AG10803 (cell line): ENCODE data around the gene SLC26A9.

Experiments
- DNase-seq: peaks from one replicate; pipeline ENCODE4 v3.0.0; 2010; ENCODE audit warnings: low read depth
- H3K4me3 ChIP-seq: 2 replicates; pipeline ENCODE4 v1.5.1; 2011; ENCODE audit warnings: mild to moderate bottlenecking, low read length, control low read depth
- TF ChIP-seq, protein P1 (sequence below): conservative IDR thresholded peaks from 2 replicates; pipeline ENCODE4 v1.5.1; 2011; ENCODE audit warnings: mild to moderate bottlenecking, low read length, control low read depth, inconsistent platforms

SLC26A9 gene

GRCh38 chr1:205933671-205934618 is 9.3 kb downstream of the SLC26A9 start:
- TF ChIP-seq, protein P1, sequence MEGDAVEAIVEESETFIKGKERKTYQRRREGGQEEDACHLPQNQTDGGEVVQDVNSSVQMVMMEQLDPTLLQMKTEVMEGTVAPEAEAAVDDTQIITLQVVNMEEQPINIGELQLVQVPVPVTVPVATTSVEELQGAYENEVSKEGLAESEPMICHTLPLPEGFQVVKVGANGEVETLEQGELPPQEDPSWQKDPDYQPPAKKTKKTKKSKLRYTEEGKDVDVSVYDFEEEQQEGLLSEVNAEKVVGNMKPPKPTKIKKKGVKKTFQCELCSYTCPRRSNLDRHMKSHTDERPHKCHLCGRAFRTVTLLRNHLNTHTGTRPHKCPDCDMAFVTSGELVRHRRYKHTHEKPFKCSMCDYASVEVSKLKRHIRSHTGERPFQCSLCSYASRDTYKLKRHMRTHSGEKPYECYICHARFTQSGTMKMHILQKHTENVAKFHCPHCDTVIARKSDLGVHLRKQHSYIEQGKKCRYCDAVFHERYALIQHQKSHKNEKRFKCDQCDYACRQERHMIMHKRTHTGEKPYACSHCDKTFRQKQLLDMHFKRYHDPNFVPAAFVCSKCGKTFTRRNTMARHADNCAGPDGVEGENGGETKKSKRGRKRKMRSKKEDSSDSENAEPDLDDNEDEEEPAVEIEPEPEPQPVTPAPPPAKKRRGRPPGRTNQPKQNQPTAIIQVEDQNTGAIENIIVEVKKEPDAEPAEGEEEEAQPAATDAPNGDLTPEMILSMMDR, result no peak
- H3K4me3 ChIP-seq, result no peak overlapping the region
- DNase-seq, result peak; percentile 83

DNA sequence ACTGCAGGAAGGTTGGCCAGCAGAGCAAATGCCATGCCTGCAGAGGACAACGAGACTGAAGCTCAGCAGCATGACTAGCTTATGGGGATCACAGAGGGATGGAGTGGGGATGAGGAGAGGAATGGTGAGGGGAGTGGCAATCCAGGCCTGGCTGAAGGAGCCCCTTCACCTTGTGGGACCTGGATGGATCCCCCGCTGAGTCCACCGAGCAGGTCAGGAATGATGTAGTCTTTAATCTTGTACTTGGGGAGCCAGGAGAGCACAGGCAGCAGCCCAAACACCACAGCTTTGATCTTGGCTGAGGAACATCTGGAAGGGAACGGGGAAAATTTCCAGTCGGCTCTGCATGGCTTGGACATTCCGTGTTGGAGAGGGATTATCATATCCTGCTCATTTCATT is 10.5 kb downstream of the SLC26A9 start:
- no peak overlapping the region for H3K4me3 ChIP-seq
- DNase-seq, result no peak
- TF ChIP-seq, protein P1, result no peak

DNA sequence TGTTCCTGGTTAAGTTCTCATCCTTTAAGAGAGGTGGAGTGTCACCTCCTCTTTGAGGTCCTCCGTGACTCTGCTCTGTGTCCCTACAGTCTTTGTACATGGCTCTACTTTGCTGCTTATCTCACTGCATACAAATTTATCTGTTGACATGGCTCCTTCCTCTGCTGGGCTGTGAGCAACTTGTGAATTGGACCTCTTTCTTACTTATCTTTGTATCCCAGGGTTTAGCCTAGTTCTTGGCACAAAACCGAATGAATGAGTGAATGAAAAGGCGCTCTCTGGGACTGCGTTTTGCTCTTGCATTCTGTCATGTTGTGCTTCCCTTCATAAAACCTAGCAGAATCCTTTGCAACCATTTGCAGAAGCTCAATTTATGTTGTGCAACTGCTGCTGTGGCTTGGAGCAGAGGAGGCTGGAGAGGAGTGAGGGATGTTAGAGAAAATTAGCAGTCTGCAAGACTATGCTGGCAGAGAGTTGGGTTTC is 12.4 kb downstream of the SLC26A9 start:
- TF ChIP-seq, protein P1, result no peak
- no peak overlapping the region for H3K4me3 ChIP-seq
- peak; percentile 38 for DNase-seq

- TF ChIP-seq, protein P1, result no peak
- DNase-seq, result no peak
- no peak overlapping the region for H3K4me3 ChIP-seq
These were observed 13.1 kb downstream of the SLC26A9 start for GRCh38 chr1:205930195-205930577.

- no peak for DNase-seq
- TF ChIP-seq, protein P1, result no peak
- H3K4me3 ChIP-seq, result no peak overlapping the region
These were observed 13.6 kb downstream of the SLC26A9 start for GRCh38 chr1:205929496-205930194.

DNA sequence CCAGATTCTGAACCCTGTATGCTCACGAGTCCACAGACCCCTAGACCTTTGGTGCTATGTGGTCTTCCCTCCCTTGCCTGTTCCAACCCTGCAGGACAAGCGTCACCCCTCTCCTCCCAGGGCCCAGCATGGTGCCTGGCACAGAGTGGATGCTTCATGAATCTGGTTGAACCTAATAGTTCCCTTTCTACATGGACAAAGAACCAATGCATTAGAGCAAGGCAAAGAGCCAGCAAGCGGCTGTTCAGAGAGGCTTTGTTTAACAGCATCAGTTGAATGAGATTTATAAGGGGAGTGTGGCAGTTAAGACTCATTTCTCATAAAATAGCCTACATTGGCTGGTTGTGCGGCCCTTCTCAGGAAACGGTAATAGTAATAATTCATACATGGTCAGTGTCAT is 14.9 kb downstream of the SLC26A9 start:
- TF ChIP-seq, protein P1, result no peak
- no peak for DNase-seq
- no peak overlapping the region for H3K4me3 ChIP-seq
